NCI-H446 (cell line): ENCODE data around the gene ZSCAN12.

Source experiments
- DNase-seq, 2 experiments: peaks; one replicate each; lab custom pipeline; 2025; lab: John Stamatoyannopoulos, UW

Gene ZSCAN12

GRCh38 chr6:28353981-28354676 lies 45.4 kb downstream of the ZSCAN12 start:
- no peak for DNase-seq

DNA sequence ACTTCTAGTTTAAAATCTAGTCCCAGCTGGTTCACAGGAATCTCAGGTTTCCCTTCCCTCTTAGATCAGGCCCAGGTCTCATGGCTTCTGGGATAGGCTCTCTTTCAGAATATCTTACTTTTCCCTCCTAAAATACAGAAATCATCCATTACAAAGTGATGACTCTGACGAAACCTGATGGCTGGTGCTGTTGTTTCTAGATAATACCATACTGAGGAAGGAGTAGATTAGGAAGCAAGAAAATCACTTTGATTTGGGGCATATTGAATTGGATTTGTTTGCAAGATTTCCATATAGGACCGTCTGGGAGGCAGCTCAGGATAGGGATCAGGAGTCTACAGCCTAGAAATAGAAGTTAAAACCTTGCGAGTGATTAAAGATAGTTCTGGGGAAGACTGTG lies 46.2 kb downstream of the ZSCAN12 start:
- no peak for DNase-seq

GRCh38 chr6:28351493-28351925 lies 48.0 kb downstream of the ZSCAN12 start:
- DNase-seq = no peak

DNA sequence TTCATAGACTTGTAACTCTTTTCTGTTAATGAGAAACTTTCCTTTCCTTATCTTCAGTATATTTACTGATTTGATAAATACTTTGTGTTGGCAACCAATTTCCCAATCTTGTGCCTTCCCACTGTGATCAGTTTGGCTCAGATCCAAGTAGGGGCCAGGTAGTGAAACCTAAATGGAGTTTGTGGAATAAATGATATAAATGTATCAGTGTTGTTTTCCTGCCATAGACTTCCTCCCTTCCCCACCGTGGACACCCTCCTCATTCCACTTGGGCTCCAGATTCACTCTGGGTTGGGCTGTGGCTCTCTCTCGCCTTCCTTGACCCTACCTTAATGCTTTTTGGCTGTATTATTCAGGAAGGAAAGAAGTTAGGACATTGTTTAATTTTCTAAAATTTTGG lies 48.5 kb downstream of the ZSCAN12 start:
- no peak for DNase-seq

DNA sequence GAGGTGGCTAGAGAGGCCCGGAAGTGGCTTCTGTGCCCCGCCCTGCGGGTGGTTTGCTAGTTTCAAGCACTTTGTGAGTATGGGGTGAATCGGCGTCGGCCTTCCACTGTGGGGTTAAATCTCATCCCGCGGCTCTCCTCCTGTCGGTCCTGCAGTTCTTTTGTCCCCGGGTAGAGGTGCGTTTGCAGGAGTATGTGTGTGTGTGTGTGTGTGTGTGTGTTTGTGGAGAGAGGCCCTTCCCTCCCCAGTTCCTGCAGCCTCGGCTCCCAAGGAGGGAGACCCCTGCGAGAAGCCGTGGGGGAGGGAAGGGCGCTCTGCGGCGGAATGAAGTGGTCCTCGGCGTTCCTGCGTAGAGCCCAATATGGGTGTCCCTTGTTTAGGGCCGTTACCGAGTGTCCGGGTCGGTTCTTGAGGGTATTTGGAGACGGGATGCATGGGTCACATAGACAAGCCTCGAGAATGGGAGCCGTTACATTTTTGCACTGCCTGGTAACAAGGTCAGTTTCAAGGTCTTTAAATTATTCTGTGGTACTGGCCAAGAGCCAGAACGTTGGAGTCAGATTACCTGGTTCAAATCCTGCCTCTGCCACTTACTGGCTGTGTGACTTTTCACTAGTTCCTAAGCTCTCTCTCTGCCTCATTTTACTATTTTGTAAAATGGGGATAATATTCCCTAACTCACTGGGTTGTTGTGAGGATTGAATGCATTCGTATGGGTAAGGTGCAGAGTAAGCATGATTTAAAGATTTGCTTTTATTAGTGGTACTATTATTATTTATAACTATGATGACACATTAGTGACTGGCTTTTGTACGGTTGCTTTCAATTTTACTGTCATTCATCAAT lies 49.4 kb downstream of the ZSCAN12 start, which contains the start of gene ZKSCAN3:
TSS of gene ZKSCAN3 (plus strand) at position 56 of the 846 bp plus-strand sequence. CDS start 9,640 bp downstream, outside the sequence.
- DNase-seq = peak; percentile 59 to 73

- no peak for DNase-seq
Measured at GRCh38 chr6:28349344-28349891, 50.1 kb downstream of the ZSCAN12 start.

GRCh38 chr6:28347119-28347518 lies 52.4 kb downstream of the ZSCAN12 start:
- DNase-seq = no peak

GRCh38 chr6:28345201-28345600 lies 54.3 kb downstream of the ZSCAN12 start:
- DNase-seq = no peak

- no peak for DNase-seq
Measured at GRCh38 chr6:28343898-28344677, 55.5 kb downstream of the ZSCAN12 start.

DNA sequence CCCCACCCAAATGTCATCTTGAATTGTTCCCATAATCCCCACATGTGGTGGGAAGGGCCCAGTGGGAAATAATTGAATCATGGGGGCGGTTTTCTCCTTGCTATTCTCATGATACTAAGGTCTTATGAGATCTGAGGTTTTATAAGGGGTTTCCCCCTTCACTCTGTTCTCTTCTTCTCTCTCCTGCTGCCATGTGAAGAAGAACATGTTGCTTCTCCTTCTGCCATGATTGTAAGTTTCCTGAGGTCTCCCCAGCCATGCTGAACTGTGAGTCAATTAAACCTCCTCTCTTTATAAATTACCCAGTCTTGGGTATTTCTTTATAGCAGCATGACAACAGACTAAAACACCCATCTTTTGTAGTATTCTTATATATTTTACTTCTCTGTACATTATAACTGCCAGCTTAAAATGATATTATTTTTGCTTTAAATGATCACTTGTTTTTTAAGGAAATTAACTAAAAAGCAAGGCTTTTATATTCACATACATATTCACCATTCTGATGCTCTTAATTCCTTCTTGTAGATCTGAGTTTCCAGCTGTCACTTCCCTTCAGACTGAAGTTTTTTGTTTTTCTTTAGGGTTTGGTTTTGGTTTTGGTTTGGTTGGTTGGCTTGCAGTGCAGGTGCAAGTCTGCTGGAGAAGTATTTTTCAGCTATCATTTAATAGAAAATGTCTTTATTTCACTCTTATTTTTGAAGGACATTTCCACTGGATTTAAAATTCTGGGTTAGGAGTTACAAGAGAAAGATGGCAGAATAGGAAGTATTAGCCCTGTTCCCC lies 59.0 kb downstream of the ZSCAN12 start:
- no peak for DNase-seq

- no peak for DNase-seq
Measured at GRCh38 chr6:28337121-28337520, 62.4 kb downstream of the ZSCAN12 start.

DNA sequence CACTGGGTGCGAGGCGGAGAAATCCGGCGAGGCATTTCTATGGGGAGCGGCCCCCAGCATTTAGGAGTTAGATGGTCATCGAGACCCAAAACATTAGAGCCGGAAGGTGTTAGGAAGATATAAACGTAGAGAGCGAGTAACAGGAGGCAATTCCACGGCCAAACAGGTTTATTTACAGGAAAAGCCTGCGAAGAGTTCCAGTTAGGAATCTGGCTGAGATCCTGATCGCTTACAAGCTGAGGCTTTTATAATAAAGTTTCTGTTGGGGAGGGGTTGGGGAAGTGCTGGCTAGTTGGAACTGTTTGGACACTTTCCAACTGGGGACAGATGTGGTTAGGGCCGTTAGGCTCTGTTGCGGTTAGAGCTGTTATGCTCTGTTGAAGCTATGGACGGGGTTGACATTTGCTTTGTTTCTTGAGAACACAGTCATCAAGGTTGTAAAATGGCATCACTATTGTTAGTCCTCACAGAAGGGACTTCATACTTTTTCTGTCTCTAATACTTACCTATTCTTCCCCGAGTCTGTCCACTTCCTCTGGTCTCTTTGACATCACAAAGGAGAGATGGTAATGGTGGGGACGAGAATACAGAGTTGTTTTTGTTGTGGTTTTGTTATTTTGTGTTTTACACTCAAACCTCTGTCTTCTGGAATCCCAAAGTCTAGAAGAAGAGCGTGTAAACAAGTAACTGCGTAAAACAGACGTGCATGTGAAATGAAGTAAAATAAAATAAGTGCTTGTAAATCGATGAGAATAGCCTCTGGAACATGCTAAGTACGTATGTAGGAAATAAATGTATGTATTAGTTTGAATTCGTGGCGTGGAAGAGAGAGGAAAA lies 63.0 kb downstream of the ZSCAN12 start:
- DNase-seq = peak in 1 of 2 experiments; percentile 43

DNA sequence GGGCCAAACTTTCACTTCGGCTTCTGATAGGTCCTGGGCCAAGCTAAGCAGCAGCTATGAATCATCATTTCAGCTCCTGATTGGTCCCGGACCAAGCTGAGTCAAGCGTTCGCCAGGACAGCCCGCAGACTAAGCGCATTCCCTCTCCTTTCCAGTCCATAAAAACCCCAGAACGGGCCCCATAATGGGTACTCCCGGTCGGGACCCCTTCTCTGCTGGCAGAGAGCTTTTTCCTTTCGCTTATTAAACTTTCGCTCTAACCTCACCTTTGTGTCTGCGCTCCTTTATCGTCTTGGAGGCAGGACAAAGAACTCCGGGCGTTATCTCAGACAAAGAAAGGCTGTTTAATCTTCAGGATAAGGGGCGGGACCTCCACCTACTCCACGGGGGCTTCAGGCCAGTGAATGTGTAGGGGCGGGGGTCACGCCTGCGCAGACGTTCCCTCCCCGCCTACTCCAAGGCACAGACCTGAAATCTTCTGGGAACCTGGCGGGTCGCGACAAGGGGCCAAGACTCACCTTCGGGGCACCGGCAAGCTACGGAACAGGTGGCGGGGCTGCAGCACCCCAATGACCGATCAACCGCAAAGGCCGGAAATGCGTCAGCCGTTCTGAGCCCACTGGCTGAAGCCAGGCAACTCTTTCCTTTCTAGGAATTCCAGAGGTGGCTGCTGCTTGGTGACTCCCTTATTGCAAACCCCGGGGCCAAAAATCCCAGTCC lies 63.8 kb downstream of the ZSCAN12 start, which contains the start of gene ZSCAN31:
TSS of gene ZSCAN31 (minus strand) at position 585 of the 720 bp plus-strand sequence. CDS start 6,465 bp downstream, outside the sequence.
- DNase-seq = peak; percentile 85 to 94

DNA sequence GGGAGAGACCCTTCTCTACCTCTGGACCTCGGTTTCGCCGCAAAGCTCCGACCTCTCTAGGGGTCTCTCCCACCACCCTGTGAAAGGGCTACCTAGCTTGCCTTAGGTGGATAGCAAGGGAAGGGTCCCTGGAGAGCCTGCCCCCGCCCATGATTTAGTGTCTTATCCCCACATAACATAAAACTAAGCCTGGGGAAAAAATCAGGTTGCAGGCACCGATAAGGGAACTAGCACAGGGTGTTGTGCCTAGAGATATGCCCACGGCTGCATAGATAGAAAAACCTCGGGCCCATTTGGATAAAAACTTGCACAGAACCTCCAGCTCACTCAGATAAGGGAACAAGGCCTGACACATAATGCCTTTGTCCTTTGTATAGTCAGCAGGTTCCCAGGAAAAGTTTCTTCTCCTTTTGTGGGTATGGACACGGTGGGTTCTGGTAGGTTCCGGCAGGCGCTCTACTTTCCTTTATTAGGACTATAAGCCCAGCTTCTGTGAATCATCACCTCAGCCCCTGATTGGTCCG lies 64.4 kb downstream of the ZSCAN12 start:
- DNase-seq = no peak

DNA sequence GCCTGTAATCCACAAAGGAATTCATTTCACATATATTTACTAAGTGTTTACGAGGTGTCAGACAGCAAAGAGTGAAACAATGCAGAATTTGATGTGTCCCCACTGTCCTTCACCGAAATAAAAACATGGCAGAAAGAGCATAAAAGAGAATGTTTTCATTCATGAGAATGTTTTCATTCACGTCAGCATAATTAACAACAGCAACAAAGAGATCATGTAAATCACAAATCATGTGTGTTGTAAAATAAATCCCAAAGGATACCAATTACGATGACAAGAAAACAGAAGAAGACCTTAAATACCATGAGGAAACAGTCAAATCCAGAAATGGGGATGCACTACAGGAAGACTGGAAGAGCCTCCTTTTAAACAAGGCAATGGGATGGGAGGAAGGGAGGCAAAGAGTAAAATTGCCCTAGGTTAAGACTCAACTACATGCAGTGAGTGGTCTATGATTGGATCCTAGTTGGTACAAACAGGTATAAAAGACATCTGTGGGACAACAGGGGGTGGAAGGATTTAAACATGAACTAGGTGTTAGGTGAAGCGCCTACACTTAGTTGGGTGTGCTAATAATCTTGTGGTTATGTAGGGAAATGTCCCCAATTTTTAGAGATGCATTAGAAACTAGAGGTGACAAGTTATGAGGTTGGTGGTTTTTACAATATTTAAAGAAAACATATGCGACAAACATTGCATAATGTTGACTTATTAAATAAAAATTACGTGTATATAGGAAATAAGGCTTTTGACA lies 65.1 kb downstream of the ZSCAN12 start:
- DNase-seq = no peak

DNA sequence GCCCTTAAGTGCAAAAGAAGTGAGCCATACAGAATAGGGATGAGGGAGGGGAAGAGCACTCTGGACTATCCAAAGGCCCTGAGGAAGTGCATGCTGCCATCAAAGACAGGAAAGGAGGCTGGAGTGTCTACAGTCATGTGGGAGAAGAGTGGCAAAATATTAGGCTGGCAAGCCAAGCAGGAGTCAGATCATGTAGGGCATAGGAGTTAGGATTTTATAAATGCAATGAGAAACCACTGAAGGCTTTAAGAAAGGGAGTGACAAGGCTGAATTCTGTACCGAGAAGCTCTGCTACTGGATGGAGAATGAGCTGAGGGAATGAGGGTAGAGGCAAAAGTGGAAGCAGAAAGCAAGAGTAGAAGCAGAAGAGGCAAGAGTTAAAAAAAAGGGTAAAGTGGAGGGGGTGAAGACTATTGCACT lies 65.9 kb downstream of the ZSCAN12 start:
- no peak for DNase-seq

- no peak for DNase-seq
Measured at GRCh38 chr6:28333047-28333446, 66.5 kb downstream of the ZSCAN12 start.

DNA sequence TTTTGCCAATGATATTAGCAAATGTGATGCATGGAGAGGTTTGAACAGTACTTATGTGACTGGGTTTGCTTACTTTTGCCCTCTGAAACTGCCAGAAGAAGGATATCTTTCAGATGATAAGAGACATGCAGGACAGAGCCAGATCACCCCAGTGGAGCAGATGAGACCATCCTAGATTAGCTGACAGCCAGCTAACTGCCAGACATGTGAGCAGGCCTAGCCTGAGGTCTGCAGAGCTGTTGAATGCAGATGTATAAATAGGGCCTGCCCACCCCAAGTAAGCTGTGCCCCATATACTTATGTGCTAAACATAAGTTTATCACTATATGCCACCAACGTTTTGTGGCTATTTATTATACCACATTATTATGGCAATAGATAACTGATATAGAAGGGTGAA lies 69.5 kb downstream of the ZSCAN12 start:
- no peak for DNase-seq
